K562 (cell line): ENCODE data around the gene EPC2. TPM values are rescaled to one million over a fixed set of nuclear protein-coding genes. Genes with fewer than 3 reads are reported as not detected.

Experiments used
- ATAC-seq: fragments of 200-7000 bp; cut with Tn5 transposase; 3 replicates; pipeline ENCODE4 v1.9.1; 2020; ENCODE audit warnings: moderate library complexity
- BruUV-seq: library from RNA; stranded (reverse); fragments of 400-500 nt; replicated peaks from 2 replicates; lab custom pipeline; 2021; lab: Mats Ljungman, UMichigan
- CTCF ChIA-PET: fragments of 300-600 bp; formaldehyde crosslinking; extraction: SDS; loops from one replicate; lab custom pipeline; 2021; ENCODE audit warnings: low intra/inter-chr PET ratio; lab: Yijun Ruan, JAX
- POLR2A ChIA-PET: fragments of 300-600, 350-650 bp; sonication (Branson Sonifier 250); formaldehyde crosslinking; extraction: SDS; loops from one replicate; lab custom pipeline; 2021; ENCODE audit warnings: antibody characterized with exemption, inconsistent platforms; lab: Yijun Ruan, JAX
- DNase-seq, 4 experiments: peaks; one replicate each; pipeline versions ENCODE4 v3.0.0 to v3.0.0-alpha.2; 2011 to 2018; ENCODE audit warnings: low spot score in 3 of 4, mixed read lengths in 3 of 4; ENCODE audit errors: extremely low read depth in 1 of 4
- FAIRE-seq: peaks from 2 replicates; lab custom pipeline; 2011; peaks lifted over from hg19 to GRCh38; lab: Jason Lieb, UNC
- H2AFZ ChIP-seq: 2 replicates; pipeline ENCODE4 v1.6.0; 2011; ENCODE audit warnings: low read depth, low read length, control low read depth, inconsistent platforms
- H3K27ac ChIP-seq: fragments of 200-600 bp; 3 replicates; pipeline ENCODE4 v1.8.0; 2011; ENCODE audit warnings: low read depth, mild to moderate bottlenecking, control low read depth, inconsistent platforms, low read length, moderate library complexity, mixed read lengths; ENCODE audit errors: extremely low read depth
- H3K27me3 ChIP-seq, 2 experiments: fragments of 300-600 bp in 1 of 2; 2 replicates in 1 of 2; 3 replicates in 1 of 2; pipeline versions ENCODE4 v1.6.0 to v1.8.0; 2011; ENCODE audit warnings: inconsistent platforms in 2 of 2, low read length in 2 of 2, mild to moderate bottlenecking in 1 of 2, mixed read lengths in 1 of 2, moderate library complexity in 1 of 2; ENCODE audit not compliant: control insufficient read depth in 2 of 2, insufficient read depth in 2 of 2
- H3K36me3 ChIP-seq: fragments of 300-600 bp; 3 replicates; pipeline ENCODE4 v1.8.0; 2011; ENCODE audit warnings: mild to moderate bottlenecking, low read length, inconsistent platforms; ENCODE audit not compliant: control insufficient read depth, insufficient read depth
- H3K4me1 ChIP-seq, 2 experiments: fragments of 200-600 bp in 1 of 2; replicated peaks in 1 of 2; 2 replicates in 1 of 2; 3 replicates in 1 of 2; pipeline versions ENCODE4 v1.5.1 to v1.8.0; 2011; ENCODE audit warnings: inconsistent platforms in 2 of 2, low read length in 2 of 2, mild to moderate bottlenecking in 1 of 2, mixed read lengths in 1 of 2, moderate library complexity in 1 of 2; ENCODE audit not compliant: control insufficient read depth in 2 of 2, insufficient read depth in 2 of 2
- H3K4me2 ChIP-seq: 2 replicates; pipeline ENCODE4 v1.6.1; 2011; ENCODE audit warnings: low read length, control low read depth, inconsistent platforms, mixed read lengths; ENCODE audit not compliant: insufficient read depth
- H3K4me3 ChIP-seq: fragments of 200-600 bp; sonication (generic), shearing (Covaris generic); 2 replicates; pipeline ENCODE4 v1.5.1; 2016; ENCODE audit warnings: control low read depth, inconsistent platforms
- H3K79me2 ChIP-seq: fragments of 200-600 bp; 3 replicates; pipeline ENCODE4 v1.8.0; 2011; ENCODE audit warnings: low read length, inconsistent platforms; ENCODE audit not compliant: control insufficient read depth, insufficient read depth
- H3K9ac ChIP-seq, 2 experiments: 2 replicates each; pipeline versions ENCODE4 v1.6.0 to v1.6.1; 2011; ENCODE audit warnings: low read depth in 2 of 2, low read length in 2 of 2, control low read depth in 1 of 2, inconsistent platforms in 1 of 2, mild to moderate bottlenecking in 1 of 2, mixed read lengths in 1 of 2; ENCODE audit not compliant: insufficient read depth in 1 of 2
- H3K9me1 ChIP-seq: one replicate; pipeline ENCODE4 v1.6.0; 2011; ENCODE audit warnings: inconsistent platforms, mild to moderate bottlenecking, low read length, moderate library complexity; ENCODE audit not compliant: control insufficient read depth, insufficient read depth
- H3K9me3 ChIP-seq: replicated peaks from 2 replicates; pipeline ENCODE4 v1.5.1; 2011; ENCODE audit warnings: low read depth, low read length, inconsistent platforms; ENCODE audit not compliant: control insufficient read depth, insufficient read depth
- H4K20me1 ChIP-seq: replicated peaks from 2 replicates; pipeline ENCODE4 v1.6.1; 2011; ENCODE audit warnings: low read length, inconsistent platforms, mixed read lengths; ENCODE audit not compliant: control insufficient read depth, insufficient read depth
- CBFA2T3 ChIP-seq: fragments of 450-650 bp; IDR thresholded peaks from 2 replicates; pipeline ENCODE4 v1.6.1; 2017
- FOXP1 ChIP-seq: sonication (generic); formaldehyde crosslinking; IDR thresholded peaks from 2 replicates; pipeline ENCODE4 v1.8.0; 2022; ENCODE audit warnings: mild to moderate bottlenecking, missing genetic modification reagents
- ILK ChIP-seq: fragments of 450-650 bp; IDR thresholded peaks from 2 replicates; pipeline ENCODE4 v1.6.1; 2016; ENCODE audit warnings: missing genetic modification characterization, low read depth, mild to moderate bottlenecking, missing compliant biosample characterization, moderate library complexity, borderline replicate concordance
- LEF1 ChIP-seq: fragments of 450-650 bp; IDR thresholded peaks from 2 replicates; pipeline ENCODE4 v1.6.1; 2016; ENCODE audit warnings: mild to moderate bottlenecking
- MCM3 ChIP-seq: fragments of 450-650 bp; IDR thresholded peaks from 2 replicates; pipeline ENCODE4 v1.6.1; 2016
- RBM22 ChIP-seq: fragments of 200-400 bp; formaldehyde crosslinking; IDR thresholded peaks from 2 replicates; pipeline ENCODE4 v1.6.1; 2018; ENCODE audit warnings: low read length, low read depth; ENCODE audit not compliant: poor library complexity, severe bottlenecking
- SETDB1 ChIP-seq: IDR thresholded peaks from one replicate; pipeline ENCODE4 v1.6.1; 2012; ENCODE audit warnings: low read length, control low read depth, inconsistent platforms
- SMAD4 ChIP-seq: fragments of 250-450 bp; sonication (Bioruptor Pico); conservative IDR thresholded peaks from 2 replicates; pipeline ENCODE4 v1.8.0; 2021; ENCODE audit warnings: inconsistent platforms, mild to moderate bottlenecking, moderate library complexity
- YY1 ChIP-seq, 3 experiments: IDR thresholded peaks; 2 replicates each; pipeline ENCODE4 v1.6.1; 2011; ENCODE audit warnings: low read length in 2 of 3, mild to moderate bottlenecking in 2 of 3, moderate library complexity in 2 of 3, borderline replicate concordance in 1 of 3, control low read depth in 1 of 3, low read depth in 1 of 3; ENCODE audit not compliant: insufficient read depth in 3 of 3, insufficient replicate concordance in 2 of 3, control insufficient read depth in 1 of 3, insufficient read length in 1 of 3; ENCODE audit errors: extremely low read depth in 1 of 3
- ZBTB7A ChIP-seq: IDR thresholded peaks from 2 replicates; pipeline ENCODE4 v1.6.1; 2011; ENCODE audit warnings: low read depth, mild to moderate bottlenecking, low read length, moderate library complexity, borderline replicate concordance; ENCODE audit not compliant: control insufficient read depth
- WGBS: fragments of 100-300 bp; shearing (Covaris generic); methylation state at CpG from one replicate; pipeline ENCODE4 v1.1.6; 2016; ENCODE audit warnings: low coverage, mixed read lengths; ENCODE audit not compliant: insufficient coverage; ENCODE audit errors: missing lambda C conversion rate; 5-methylcytosine and 5-hydroxymethylcytosine counted together
- in situ Hi-C: fragments of 300-500 bp; cut with MboI; formaldehyde crosslinking; loops from 4 replicates; pipeline ENCODE4 v1.15.0; 2018; ENCODE audit warnings: inconsistent platforms, mixed read lengths
- intact Hi-C: fragments of 100-400 bp; cut with micrococcal nuclease; formaldehyde crosslinking; loops from 2 replicates; pipeline ENCODE4 v1.14.2; 2022
- polyA plus RNA-seq, 8 experiments: library from polyadenylated mRNA; depleted of rRNA in 4 of 8; stranded (reverse) in 5 of 8; unstranded in 3 of 8; fragments of >200 nt; fragmentation: Nextera tagmentation in 2 of 8; fragmentation: Illumina TruSeq in 1 of 8; extraction: Ambion mirVana in 2 of 8; extraction: Trizol in 1 of 8; gene quantifications; 2 replicates each; pipeline versions ENCODE4 v1.2.1 to v1.2.3, GENCODE V29; 2011 to 2014; ENCODE audit warnings: inconsistent platforms in 1 of 8, missing spikeins in 1 of 8
- total RNA-seq, 7 experiments: library from RNA; depleted of rRNA in 6 of 7; stranded (reverse); fragments of >200 nt in 6 of 7; fragmentation: Illumina TruSeq in 2 of 7; extraction: Trizol in 2 of 7; gene quantifications; 2 replicates each; pipeline versions ENCODE4 v1.2.1 to v1.2.3, GENCODE V29; 2011 to 2021; ENCODE audit warnings: low replicate concordance in 1 of 7
- TF ChIP-seq, protein P1 (sequence below): sonication (generic); formaldehyde crosslinking; IDR thresholded peaks from 2 replicates; pipeline ENCODE4 v1.8.0; 2022; ENCODE audit warnings: mild to moderate bottlenecking, missing genetic modification reagents, borderline replicate concordance
- TF ChIP-seq, protein P2 (sequence below), 2 experiments: fragments of 450-650 bp; conservative IDR thresholded peaks; 2 replicates each; pipeline ENCODE4 v1.6.1; 2017; ENCODE audit warnings: mild to moderate bottlenecking in 2 of 2, moderate library complexity in 2 of 2

The EPC2 gene
- total and polyA plus RNA-seq, 9 of the 15 experiments (the other 6 are each of a cell fraction or from before 2014, with no cell fraction given) = 7.0 to 35.8 (median 29.1) TPM

- ChIA-PET POLR2A (interaction anchor here (0.8 to 1.8 kb wide), 3 partner anchors 8 to 135 kb away, joined by 3 to 6 read pairs (median 4); no protein-coding TSS in a partner anchor), CTCF (no interaction called here)
- H3K9me1 ChIP-seq = no peaks in the 10 kb centered on the region
- H3K36me3 ChIP-seq = no peaks in the 10 kb centered on the region
- in situ Hi-C loops (no loop called here), intact Hi-C loops (no loop called here)
- FAIRE-seq (no peak), DNase-seq (no peak), ATAC-seq (no peak)
- H3K27ac ChIP-seq = no peak overlapping the region
- no peaks in the 10 kb centered on the region for H4K20me1 ChIP-seq
- H3K4me1 ChIP-seq = no peaks in the 10 kb centered on the region
- no peak overlapping the region for H3K9ac ChIP-seq
- no peak for TF ChIP-seq YY1 (IDR thresholded peaks at IDR 0.05; ENCODE audit: borderline replicate concordance in 1 of 3, control insufficient read depth in 1 of 3, extremely low read depth in 1 of 3, insufficient read depth in 3 of 3, insufficient read length in 1 of 3, insufficient replicate concordance in 2 of 3, low read depth in 1 of 3, low read length in 2 of 3)
- TF ChIP-seq FOXP1 (CRISPR knock-in tag) = no peak
- TF ChIP-seq MCM3 = 0 out of 2 replicates have a peak, but pooled peaks have one; percentile 48
- 3% methylated on average over 2 of the region's 2 CpGs for WGBS
- no peak overlapping the region for H3K4me2 ChIP-seq
- H3K79me2 ChIP-seq = no peaks in the 10 kb centered on the region
- no peaks in the 10 kb centered on the region for H3K9me3 ChIP-seq
- BruUV-seq = no TSS peak
- no peak overlapping the region for H2AFZ ChIP-seq
- H3K4me3 ChIP-seq = no peak overlapping the region
- peaks cover 9 to 17% of the 10 kb centered on the region in 2 experiments; a peak in 4 of 5 replicates for H3K27me3 ChIP-seq
These were observed 9.8 kb upstream of the EPC2 start for GRCh38 chr2:148634749-148635148.

DNA sequence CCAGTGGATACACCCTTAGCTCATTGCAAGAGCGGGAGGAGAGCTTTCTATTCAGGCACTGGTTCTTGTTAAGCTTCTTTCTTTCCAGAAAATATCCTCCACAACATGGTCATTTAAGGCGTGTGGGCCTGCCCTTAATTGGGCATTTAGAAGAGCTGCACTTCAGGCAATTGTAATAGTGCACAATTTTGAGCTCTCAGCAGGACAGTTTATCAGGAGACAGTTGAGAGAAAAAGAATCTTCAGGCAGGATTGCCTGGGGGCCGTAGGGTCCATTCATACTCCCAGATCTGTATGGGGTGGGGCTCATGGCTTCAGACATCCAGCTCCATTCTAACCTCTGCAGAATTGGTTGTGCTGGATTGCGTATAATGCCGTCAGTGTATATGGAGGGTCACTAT, 6.0 kb upstream of the EPC2 start:
- ATAC-seq (peak; percentile 6; the same call in 1 of the 3 replicates), DNase-seq (no peak), FAIRE-seq (no peak)
- 5% methylated on average over 5 of the region's 5 CpGs for WGBS
- no TSS peak for BruUV-seq
- Histone ChIP-seq H3K4me3 (no peak overlapping the region), H3K4me1 (peaks cover 6 to 10% of the 10 kb centered on the region in 2 experiments; a peak in 4 of 5 replicates), H3K4me2 (no peak overlapping the region), H3K9ac (no peak overlapping the region), H3K36me3 (no peaks in the 10 kb centered on the region), H3K27me3 (peaks cover 9 to 18% of the 10 kb centered on the region in 2 experiments; a peak in 4 of 5 replicates), H3K27ac (no peak overlapping the region), H2AFZ (no peak overlapping the region), H3K9me1 (no peaks in the 10 kb centered on the region), H4K20me1 (no peaks in the 10 kb centered on the region), H3K79me2 (no peaks in the 10 kb centered on the region), H3K9me3 (no peaks in the 10 kb centered on the region)
- ChIA-PET POLR2A (interaction anchor here (0.6 to 1.1 kb wide), 3 partner anchors 14 to 497 kb away, joined by 3 to 4 read pairs (median 4); no protein-coding TSS in a partner anchor), CTCF (no interaction called here)
- in situ Hi-C loops = no loop called here
- intact Hi-C loops = no loop called here
- TF ChIP-seq CBFA2T3 = no peak
- TF ChIP-seq, protein P1, sequence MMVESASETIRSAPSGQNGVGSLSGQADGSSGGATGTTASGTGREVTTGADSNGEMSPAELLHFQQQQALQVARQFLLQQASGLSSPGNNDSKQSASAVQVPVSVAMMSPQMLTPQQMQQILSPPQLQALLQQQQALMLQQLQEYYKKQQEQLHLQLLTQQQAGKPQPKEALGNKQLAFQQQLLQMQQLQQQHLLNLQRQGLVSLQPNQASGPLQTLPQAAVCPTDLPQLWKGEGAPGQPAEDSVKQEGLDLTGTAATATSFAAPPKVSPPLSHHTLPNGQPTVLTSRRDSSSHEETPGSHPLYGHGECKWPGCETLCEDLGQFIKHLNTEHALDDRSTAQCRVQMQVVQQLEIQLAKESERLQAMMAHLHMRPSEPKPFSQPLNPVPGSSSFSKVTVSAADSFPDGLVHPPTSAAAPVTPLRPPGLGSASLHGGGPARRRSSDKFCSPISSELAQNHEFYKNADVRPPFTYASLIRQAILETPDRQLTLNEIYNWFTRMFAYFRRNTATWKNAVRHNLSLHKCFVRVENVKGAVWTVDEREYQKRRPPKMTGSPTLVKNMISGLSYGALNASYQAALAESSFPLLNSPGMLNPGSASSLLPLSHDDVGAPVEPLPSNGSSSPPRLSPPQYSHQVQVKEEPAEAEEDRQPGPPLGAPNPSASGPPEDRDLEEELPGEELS = no peak
- TF ChIP-seq RBM22 = no peak
- TF ChIP-seq LEF1 = no peak
- TF ChIP-seq SETDB1 = no peak
- TF ChIP-seq, protein P2, sequence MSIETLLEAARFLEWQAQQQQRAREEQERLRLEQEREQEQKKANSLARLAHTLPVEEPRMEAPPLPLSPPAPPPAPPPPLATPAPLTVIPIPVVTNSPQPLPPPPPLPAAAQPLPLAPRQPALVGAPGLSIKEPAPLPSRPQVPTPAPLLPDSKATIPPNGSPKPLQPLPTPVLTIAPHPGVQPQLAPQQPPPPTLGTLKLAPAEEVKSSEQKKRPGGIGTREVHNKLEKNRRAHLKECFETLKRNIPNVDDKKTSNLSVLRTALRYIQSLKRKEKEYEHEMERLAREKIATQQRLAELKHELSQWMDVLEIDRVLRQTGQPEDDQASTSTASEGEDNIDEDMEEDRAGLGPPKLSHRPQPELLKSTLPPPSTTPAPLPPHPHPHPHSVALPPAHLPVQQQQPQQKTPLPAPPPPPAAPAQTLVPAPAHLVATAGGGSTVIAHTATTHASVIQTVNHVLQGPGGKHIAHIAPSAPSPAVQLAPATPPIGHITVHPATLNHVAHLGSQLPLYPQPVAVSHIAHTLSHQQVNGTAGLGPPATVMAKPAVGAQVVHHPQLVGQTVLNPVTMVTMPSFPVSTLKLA (conservative IDR thresholded peaks at IDR 0.05) = no peak
- TF ChIP-seq ILK = no peak
- no peak for TF ChIP-seq SMAD4 (CRISPR knock-in tag)
- no peak for TF ChIP-seq ZBTB7A
